Measurements from ENCODE around the gene SAAL1. TPM values are rescaled to one million over a fixed set of nuclear protein-coding genes. Genes with fewer than 3 reads are reported as not detected.
A peak's percentile ranks its signal among the peaks of the same experiment; 100 is the strongest.

The SAAL1 gene
- total RNA-seq, 2 donors from 2014 or later = 14.8 to 45.8 TPM

DNA sequence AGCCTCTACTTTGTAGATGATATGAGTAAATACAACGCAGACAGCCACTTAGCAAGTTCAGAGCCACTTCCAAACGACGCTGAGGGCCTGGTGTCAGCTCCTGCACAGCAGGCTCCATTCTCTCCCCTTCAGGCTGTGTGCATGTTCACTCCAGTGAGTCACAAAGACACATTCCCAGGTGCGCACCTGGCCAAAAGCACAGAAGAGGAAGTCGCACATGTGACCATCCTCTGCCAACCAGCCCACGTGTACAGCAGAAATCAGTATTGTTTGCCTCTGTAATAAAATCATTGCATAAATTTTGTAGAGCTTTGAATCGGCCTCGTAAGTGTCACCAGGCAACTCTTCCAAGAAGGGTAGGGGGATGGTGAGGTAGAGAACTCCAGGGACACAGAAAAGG lies 40.3 kb downstream of the SAAL1 start:
- Histone ChIP-seq H3K4me1 (peaks cover 27% of the 10 kb centered on the region), H3K9me3 (no peaks in the 10 kb centered on the region), H3K36me3 (replicated peaks in 1 of 2; ENCODE audit: insufficient read depth in 1 of 2, low read depth in 2 of 2) (no peaks in the 10 kb centered on the region), H3K27me3 (no peaks in the 10 kb centered on the region), H3K27ac (peak overlapping the region in 1 of 4 donors; percentile 78), H3K4me3 (no peak overlapping the region)
- peak in 3 of 4 donors; percentile 30 to 89 (median 61) for DNase-seq
- WGBS, 2 donors = 87% methylated on average over 7 to 8 of the region's 8 CpGs
- intact Hi-C loops (cut with DNase I) = no loop called here
- ATAC-seq = no peak
- peak in 1 of 3 donors; percentile 46 for TF ChIP-seq POLR2A (IDR thresholded peaks at IDR 0.05)
- TF ChIP-seq, protein P1, sequence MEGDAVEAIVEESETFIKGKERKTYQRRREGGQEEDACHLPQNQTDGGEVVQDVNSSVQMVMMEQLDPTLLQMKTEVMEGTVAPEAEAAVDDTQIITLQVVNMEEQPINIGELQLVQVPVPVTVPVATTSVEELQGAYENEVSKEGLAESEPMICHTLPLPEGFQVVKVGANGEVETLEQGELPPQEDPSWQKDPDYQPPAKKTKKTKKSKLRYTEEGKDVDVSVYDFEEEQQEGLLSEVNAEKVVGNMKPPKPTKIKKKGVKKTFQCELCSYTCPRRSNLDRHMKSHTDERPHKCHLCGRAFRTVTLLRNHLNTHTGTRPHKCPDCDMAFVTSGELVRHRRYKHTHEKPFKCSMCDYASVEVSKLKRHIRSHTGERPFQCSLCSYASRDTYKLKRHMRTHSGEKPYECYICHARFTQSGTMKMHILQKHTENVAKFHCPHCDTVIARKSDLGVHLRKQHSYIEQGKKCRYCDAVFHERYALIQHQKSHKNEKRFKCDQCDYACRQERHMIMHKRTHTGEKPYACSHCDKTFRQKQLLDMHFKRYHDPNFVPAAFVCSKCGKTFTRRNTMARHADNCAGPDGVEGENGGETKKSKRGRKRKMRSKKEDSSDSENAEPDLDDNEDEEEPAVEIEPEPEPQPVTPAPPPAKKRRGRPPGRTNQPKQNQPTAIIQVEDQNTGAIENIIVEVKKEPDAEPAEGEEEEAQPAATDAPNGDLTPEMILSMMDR (IDR thresholded peaks at IDR 0.05) = no peak

DNA sequence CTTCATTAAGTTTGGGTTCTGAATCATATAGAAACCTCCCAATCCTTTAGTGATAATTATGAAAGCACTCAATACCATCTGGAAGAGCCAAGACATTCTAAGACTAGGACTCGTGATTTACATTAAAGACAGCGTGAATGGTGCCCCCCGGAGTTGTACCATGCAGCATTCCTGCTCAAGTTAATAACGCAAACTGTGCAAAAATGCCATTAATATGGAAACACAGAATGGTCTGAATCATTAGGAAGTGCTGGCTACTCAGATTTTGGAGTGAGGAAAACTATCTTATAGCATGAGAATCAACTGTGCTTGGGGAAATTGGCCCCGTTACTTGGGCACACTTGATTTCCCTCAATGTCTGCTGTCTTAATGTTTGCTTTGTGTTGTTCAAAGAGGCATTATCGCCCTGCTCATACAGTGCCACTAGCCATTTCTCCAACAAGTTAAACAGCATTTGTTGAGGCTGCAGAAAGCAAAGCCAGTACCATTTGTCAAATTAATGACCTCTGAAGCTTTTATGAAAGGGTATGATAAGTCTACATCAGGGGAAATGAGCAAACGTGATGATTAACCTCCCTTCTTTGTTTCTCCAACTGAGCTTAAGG lies 41.3 kb downstream of the SAAL1 start:
- peak in 3 of 4 donors; percentile 16 to 22 (median 16) for DNase-seq
- WGBS, 2 donors = 39 to 41% methylated on average over 7 of the region's 7 CpGs

DNA sequence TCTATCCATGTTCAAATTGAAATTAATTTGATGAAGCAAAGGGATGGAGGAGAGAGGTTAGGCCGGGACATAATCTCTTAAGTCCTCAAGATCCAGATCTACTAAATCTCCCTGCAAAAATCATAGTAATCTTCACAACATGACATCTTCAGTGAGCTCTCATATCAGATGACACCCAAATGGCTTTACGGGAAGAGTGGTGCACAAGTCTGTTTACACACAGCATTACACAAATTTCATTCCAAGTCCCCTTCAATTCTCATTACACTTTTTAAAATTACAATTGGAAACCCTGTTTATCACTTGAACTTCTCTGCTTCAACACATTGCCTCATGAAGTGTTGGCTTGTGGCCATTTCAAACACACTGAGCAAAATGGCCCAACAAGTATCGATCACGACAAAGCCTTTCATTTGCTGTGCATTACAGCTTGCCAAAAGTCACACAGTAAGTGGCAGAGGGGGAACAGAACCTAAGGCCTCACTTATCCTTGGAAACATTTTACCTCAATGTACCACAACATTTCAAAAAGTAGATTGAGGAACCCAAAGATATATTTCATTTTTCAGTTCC lies 41.9 kb downstream of the SAAL1 start:
- Histone ChIP-seq H3K9me3 (no peaks in the 10 kb centered on the region), H3K27me3 (no peaks in the 10 kb centered on the region), H3K36me3 (replicated peaks in 1 of 2; ENCODE audit: insufficient read depth in 1 of 2, low read depth in 2 of 2) (no peaks in the 10 kb centered on the region), H3K4me1 (peaks cover 27% of the 10 kb centered on the region), H3K27ac (peak overlapping the region; percentile 39 to 78 (median 46)), H3K4me3 (no peak overlapping the region)
- DNase-seq (peak; percentile 57 to 74 (median 70)), ATAC-seq (peak; percentile 77)
- 19 to 25% methylated on average over 4 of the region's 4 CpGs for WGBS, 2 donors
- TF ChIP-seq, protein P1 (IDR thresholded peaks at IDR 0.05) = no peak
- no peak for TF ChIP-seq POLR2A (IDR thresholded peaks at IDR 0.05)
- intact Hi-C loops (cut with DNase I) = no loop called here

More for the DNA sequence above, 41.3 kb downstream of the SAAL1 start:
- no peaks in the 10 kb centered on the region for H3K36me3 ChIP-seq (replicated peaks in 1 of 2; ENCODE audit: insufficient read depth in 1 of 2, low read depth in 2 of 2)
- TF ChIP-seq, protein P1 (IDR thresholded peaks at IDR 0.05) = no peak
- intact Hi-C loops (cut with DNase I) = no loop called here
- H3K27ac ChIP-seq = peak overlapping the region in 3 of 4 donors; percentile 39 to 78 (median 44)
- H3K9me3 ChIP-seq = no peaks in the 10 kb centered on the region
- H3K27me3 ChIP-seq = no peaks in the 10 kb centered on the region
- ATAC-seq = peak; percentile 56
- no peak overlapping the region for H3K4me3 ChIP-seq
- peaks cover 27% of the 10 kb centered on the region for H3K4me1 ChIP-seq

DNA sequence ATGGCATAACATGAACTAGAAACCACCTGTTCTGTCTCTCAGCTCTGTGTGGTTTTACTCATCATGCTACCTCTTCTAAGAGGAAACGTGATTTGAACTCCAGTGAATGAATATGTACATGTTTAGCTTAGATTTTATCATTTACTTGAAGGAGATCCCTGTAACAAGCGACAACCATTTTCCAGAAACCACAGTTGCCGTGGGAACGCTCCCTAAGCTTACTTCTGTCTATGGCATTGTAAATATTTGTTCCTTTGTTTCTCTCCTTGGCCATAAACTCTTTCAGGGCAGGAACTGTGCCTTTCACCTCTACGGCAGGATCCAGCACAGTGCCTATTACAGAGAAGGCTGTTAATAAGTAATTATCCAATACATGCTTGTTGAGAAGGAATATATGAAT lies 42.8 kb downstream of the SAAL1 start:
- Histone ChIP-seq H3K27me3 (no peaks in the 10 kb centered on the region), H3K4me3 (no peak overlapping the region), H3K27ac (peak overlapping the region; percentile 39 to 78 (median 46)), H3K4me1 (peaks cover 27% of the 10 kb centered on the region), H3K9me3 (no peaks in the 10 kb centered on the region), H3K36me3 (replicated peaks in 1 of 2; ENCODE audit: insufficient read depth in 1 of 2, low read depth in 2 of 2) (no peaks in the 10 kb centered on the region)
- ATAC-seq = peak; percentile 85
- peak; percentile 30 to 65 (median 56) for DNase-seq
- intact Hi-C loops (cut with DNase I) = no loop called here
- WGBS, 2 donors = 37% methylated on average over 5 of the region's 5 CpGs
- TF ChIP-seq, protein P1 (IDR thresholded peaks at IDR 0.05) = no peak

DNA sequence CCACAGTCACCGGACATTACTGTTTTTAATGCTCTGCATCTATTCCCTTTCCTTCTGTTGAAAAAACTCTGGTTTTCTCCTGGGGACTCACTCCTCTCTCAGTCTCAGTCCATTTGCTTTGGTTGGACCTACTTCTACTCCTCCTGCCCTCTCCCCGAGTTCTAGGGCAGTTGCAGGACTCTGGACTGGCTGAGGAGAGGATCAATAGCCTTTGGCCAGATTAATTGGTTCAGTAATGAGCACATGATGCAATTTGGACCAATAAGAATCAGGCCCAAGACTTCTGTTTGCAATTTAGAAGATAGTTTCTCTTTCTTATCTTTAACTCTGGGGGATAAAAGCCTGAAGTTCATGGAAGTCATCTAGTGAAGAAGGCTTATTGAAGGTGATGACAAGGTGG lies 44.5 kb downstream of the SAAL1 start:
- Histone ChIP-seq H3K4me1 (peaks cover 27% of the 10 kb centered on the region), H3K27me3 (no peaks in the 10 kb centered on the region), H3K36me3 (replicated peaks in 1 of 2; ENCODE audit: insufficient read depth in 1 of 2, low read depth in 2 of 2) (no peaks in the 10 kb centered on the region), H3K4me3 (no peak overlapping the region), H3K9me3 (no peaks in the 10 kb centered on the region), H3K27ac (no peak overlapping the region)
- ATAC-seq = no peak
- no peak for DNase-seq
- TF ChIP-seq, protein P1 (IDR thresholded peaks at IDR 0.05) = no peak
- no peak for TF ChIP-seq POLR2A (IDR thresholded peaks at IDR 0.05)
- intact Hi-C loops (cut with DNase I) = no loop called here
- WGBS, 2 donors = 83 to 88% methylated on average over 2 of the region's 2 CpGs

All from body of pancreas (tissue), 4 donors.